Omental fat pad (tissue), 4 donors: ENCODE data around the gene ERAS. TPM values are rescaled to one million over a fixed set of nuclear protein-coding genes. Genes with fewer than 3 reads are reported as not detected.

ENCODE experiments used
- ATAC-seq: fragments of 150-250 bp; one replicate; pipeline ENCODE4 v1.9.1; 2016; ENCODE audit warnings: mild to moderate bottlenecking, moderate library complexity; ENCODE audit not compliant: low FRiP score
- DNase-seq: peaks from one replicate; pipeline ENCODE4 v3.0.0-alpha.2; 2019; ENCODE audit warnings: low spot score
- CTCF ChIP-seq, 3 donors: fragments of 450-650 bp; IDR thresholded peaks; one replicate each; pipeline ENCODE4 v1.5.1; 2016 to 2017; ENCODE audit warnings: antibody characterized with exemption in 3 of 3, mild to moderate bottlenecking in 3 of 3, moderate library complexity in 2 of 3
- total RNA-seq, 4 donors: library from RNA; depleted of rRNA; stranded (reverse); fragments of >200 nt; gene quantifications; one replicate each; pipeline ENCODE4 v1.1.0, GENCODE V29; 2016

ERAS gene
- total RNA-seq, 4 donors from 2014 or later, result not detected

- no peak for DNase-seq
- TF ChIP-seq CTCF (IDR thresholded peaks at IDR 0.05), result no peak
- ATAC-seq, result no peak
Measured at GRCh38 chrX:48784726-48785125, 41.6 kb upstream of the ERAS start.

- TF ChIP-seq CTCF (IDR thresholded peaks at IDR 0.05), result no peak
- DNase-seq, result no peak
- ATAC-seq, result no peak
Measured at GRCh38 chrX:48785186-48785539, 41.1 kb upstream of the ERAS start.

- DNase-seq (no peak), ATAC-seq (no peak)
- no peak for TF ChIP-seq CTCF (IDR thresholded peaks at IDR 0.05)
Measured at GRCh38 chrX:48785540-48786214, 40.6 kb upstream of the ERAS start.

GRCh38 chrX:48786341-48786800 is 39.9 kb upstream of the ERAS start, which contains the start of gene GATA1:
GATA1 (plus strand) TSS chrX:48786590; CDS start chrX:48791110, 4,520 bp downstream.
- DNase-seq, result no peak
- no peak for ATAC-seq
- no peak for TF ChIP-seq CTCF (IDR thresholded peaks at IDR 0.05)

GRCh38 chrX:48786825-48787504 is 39.3 kb upstream of the ERAS start:
- DNase-seq (no peak), ATAC-seq (no peak)
- no peak for TF ChIP-seq CTCF (IDR thresholded peaks at IDR 0.05)

GRCh38 chrX:48787505-48788443 is 38.5 kb upstream of the ERAS start:
- no peak for TF ChIP-seq CTCF (IDR thresholded peaks at IDR 0.05)
- no peak for DNase-seq
- no peak for ATAC-seq
